Neural cell (in vitro differentiated cells): Measurements from ENCODE around the gene ACR. TPM values are rescaled to one million over a fixed set of nuclear protein-coding genes. Genes with fewer than 3 reads are reported as not detected.

ENCODE experiments used
- H2AFZ ChIP-seq: fragments of 200-600, 300-800 bp; sonication (generic), shearing (Covaris generic); 2 replicates; pipeline ENCODE4 v1.6.0; 2014; ENCODE audit warnings: low read depth, mild to moderate bottlenecking, antibody characterized with exemption, low read length, moderate library complexity
- H3F3A ChIP-seq: fragments of 200-600 bp; shearing (Covaris generic); 2 replicates; pipeline ENCODE4 v1.6.1; 2016; ENCODE audit warnings: mild to moderate bottlenecking, moderate library complexity, mixed read lengths, antibody characterized with exemption, low read length; ENCODE audit not compliant: insufficient read depth, poor library complexity, severe bottlenecking
- H3K27ac ChIP-seq: fragments of 200-600, 300-800 bp; sonication (generic), shearing (Covaris generic); 2 replicates; pipeline ENCODE4 v1.5.1; 2014; ENCODE audit warnings: mild to moderate bottlenecking, low read length, moderate library complexity
- H3K27me3 ChIP-seq: fragments of 300-800, 200-600 bp; sonication (generic), shearing (Covaris generic); 2 replicates; pipeline ENCODE4 v1.6.0; 2014; ENCODE audit warnings: mild to moderate bottlenecking, low read depth, low read length, moderate library complexity; ENCODE audit not compliant: insufficient read depth
- H3K36me3 ChIP-seq: fragments of 300-800, 200-600 bp; sonication (generic), shearing (Covaris generic); 2 replicates; pipeline ENCODE4 v1.5.1; 2014; ENCODE audit warnings: mild to moderate bottlenecking, antibody characterized with exemption, low read length, moderate library complexity; ENCODE audit not compliant: insufficient read depth
- H3K4me2 ChIP-seq: fragments of 300-800, 200-600 bp; sonication (generic), shearing (Covaris generic); 2 replicates; pipeline ENCODE4 v1.6.0; 2014; ENCODE audit warnings: mild to moderate bottlenecking, low read length
- H3K4me3 ChIP-seq: fragments of 300-800, 200-600 bp; sonication (generic), shearing (Covaris generic); 2 replicates; pipeline ENCODE4 v1.5.1; 2014; ENCODE audit warnings: mild to moderate bottlenecking, low read length, moderate library complexity
- H3K79me2 ChIP-seq: fragments of 200-600 bp; shearing (Covaris generic); replicated peaks from 2 replicates; pipeline ENCODE4 v1.6.0; 2014; ENCODE audit warnings: mild to moderate bottlenecking, low read length, moderate library complexity; ENCODE audit not compliant: insufficient read depth
- H3K9ac ChIP-seq: fragments of 300-800, 200-600 bp; sonication (generic), shearing (Covaris generic); 2 replicates; pipeline ENCODE4 v1.6.1; 2016; ENCODE audit warnings: mild to moderate bottlenecking, low read length, mixed read lengths
- H3K9me2 ChIP-seq: fragments of 200-600 bp; shearing (Covaris generic); 2 replicates; pipeline ENCODE4 v1.6.1; 2016; ENCODE audit warnings: mild to moderate bottlenecking, low read length, mixed read lengths; ENCODE audit not compliant: insufficient read depth
- H3K9me3 ChIP-seq: fragments of 200-600, 300-800 bp; sonication (generic), shearing (Covaris generic); 2 replicates; pipeline ENCODE4 v1.6.1; 2016; ENCODE audit warnings: mild to moderate bottlenecking, mixed run types, low read length, moderate library complexity, mixed read lengths
- H4K20me1 ChIP-seq: fragments of 200-600 bp; shearing (Covaris generic); 2 replicates; pipeline ENCODE4 v1.6.1; 2016; ENCODE audit warnings: mild to moderate bottlenecking, mixed run types; ENCODE audit not compliant: insufficient read depth
- EP300 ChIP-seq: fragments of 450-650 bp; conservative IDR thresholded peaks from 2 replicates; pipeline ENCODE4 v1.6.1; 2014; ENCODE audit warnings: antibody characterized with exemption, mild to moderate bottlenecking, moderate library complexity; ENCODE audit not compliant: poor library complexity, severe bottlenecking
- EZH2 ChIP-seq: fragments of 200-600, 300-800 bp; shearing (Covaris generic), sonication (generic); IDR thresholded peaks from 2 replicates; pipeline ENCODE4 v1.6.1; 2014; ENCODE audit warnings: antibody characterized with exemption, low read length, borderline replicate concordance, mild to moderate bottlenecking; ENCODE audit not compliant: insufficient read depth, poor library complexity, severe bottlenecking
- MXI1 ChIP-seq: fragments of 450-650 bp; conservative IDR thresholded peaks from 2 replicates; pipeline ENCODE4 v1.6.1; 2014; ENCODE audit warnings: antibody characterized with exemption, mild to moderate bottlenecking; ENCODE audit not compliant: poor library complexity, severe bottlenecking
- POLR2AphosphoS5 ChIP-seq: IDR thresholded peaks from 2 replicates; pipeline ENCODE4 v1.6.1; 2012
- RAD21 ChIP-seq: fragments of 450-650 bp; conservative IDR thresholded peaks from 2 replicates; pipeline ENCODE4 v1.6.1; 2014; ENCODE audit warnings: antibody characterized with exemption, mild to moderate bottlenecking, moderate library complexity
- SMC3 ChIP-seq: fragments of 450-650 bp; conservative IDR thresholded peaks from 2 replicates; pipeline ENCODE4 v1.6.1; 2014; ENCODE audit warnings: antibody characterized with exemption, mild to moderate bottlenecking, moderate library complexity; ENCODE audit not compliant: poor library complexity
- TAF1 ChIP-seq: IDR thresholded peaks from 2 replicates; pipeline ENCODE4 v1.6.1; 2012; ENCODE audit warnings: low read depth
- polyA plus RNA-seq: library from polyadenylated mRNA; depleted of rRNA; stranded (reverse); fragments of >200 nt; gene quantifications from 2 replicates; pipeline ENCODE4 v1.2.3, GENCODE V29; 2014
- TF ChIP-seq, protein P1 (sequence below): fragments of 450-650 bp; IDR thresholded peaks from 2 replicates; pipeline ENCODE4 v1.5.1; 2014; ENCODE audit warnings: antibody characterized with exemption, mild to moderate bottlenecking, moderate library complexity; ENCODE audit not compliant: poor library complexity, severe bottlenecking
- TF ChIP-seq, protein P2 (sequence below): IDR thresholded peaks from 2 replicates; pipeline ENCODE4 v1.6.1; 2012; ENCODE audit warnings: borderline replicate concordance

The ACR gene
- polyA plus RNA-seq, 1 donor from 2014 or later, result not detected

DNA sequence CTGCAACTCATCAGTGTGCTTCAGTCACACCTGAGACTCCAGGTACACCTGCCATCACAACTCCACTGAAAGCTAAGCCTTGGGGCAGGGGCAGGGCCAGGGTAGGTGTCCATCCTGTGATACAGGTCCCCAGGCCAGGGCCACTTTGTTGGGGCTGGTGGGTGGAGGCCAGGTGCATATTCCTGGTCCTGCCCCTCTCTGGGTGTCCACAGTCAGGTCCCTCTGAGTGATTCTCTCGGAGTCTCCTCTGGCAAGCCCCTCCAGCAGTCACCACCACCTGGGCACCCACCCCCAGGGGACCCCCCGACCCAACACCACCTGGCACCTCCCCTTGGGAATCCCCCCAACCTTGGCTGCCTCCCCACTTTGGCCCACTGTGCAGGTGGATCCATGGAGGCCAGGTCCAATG, 9.5 kb upstream of the ACR start:
- TF ChIP-seq MXI1 (no peak), EZH2 (no peak), RAD21 (no peak), SMC3 (no peak)
- TF ChIP-seq, protein P1, sequence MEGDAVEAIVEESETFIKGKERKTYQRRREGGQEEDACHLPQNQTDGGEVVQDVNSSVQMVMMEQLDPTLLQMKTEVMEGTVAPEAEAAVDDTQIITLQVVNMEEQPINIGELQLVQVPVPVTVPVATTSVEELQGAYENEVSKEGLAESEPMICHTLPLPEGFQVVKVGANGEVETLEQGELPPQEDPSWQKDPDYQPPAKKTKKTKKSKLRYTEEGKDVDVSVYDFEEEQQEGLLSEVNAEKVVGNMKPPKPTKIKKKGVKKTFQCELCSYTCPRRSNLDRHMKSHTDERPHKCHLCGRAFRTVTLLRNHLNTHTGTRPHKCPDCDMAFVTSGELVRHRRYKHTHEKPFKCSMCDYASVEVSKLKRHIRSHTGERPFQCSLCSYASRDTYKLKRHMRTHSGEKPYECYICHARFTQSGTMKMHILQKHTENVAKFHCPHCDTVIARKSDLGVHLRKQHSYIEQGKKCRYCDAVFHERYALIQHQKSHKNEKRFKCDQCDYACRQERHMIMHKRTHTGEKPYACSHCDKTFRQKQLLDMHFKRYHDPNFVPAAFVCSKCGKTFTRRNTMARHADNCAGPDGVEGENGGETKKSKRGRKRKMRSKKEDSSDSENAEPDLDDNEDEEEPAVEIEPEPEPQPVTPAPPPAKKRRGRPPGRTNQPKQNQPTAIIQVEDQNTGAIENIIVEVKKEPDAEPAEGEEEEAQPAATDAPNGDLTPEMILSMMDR, result no peak
- Histone ChIP-seq H4K20me1 (no peaks in the 10 kb centered on the region), H3K4me2 (no peak overlapping the region), H3K9me3 (no peaks in the 10 kb centered on the region), H3K4me3 (no peak overlapping the region), H3K27ac (no peak overlapping the region), H3K9ac (no peak overlapping the region), H3K27me3 (no peaks in the 10 kb centered on the region), H3K36me3 (no peaks in the 10 kb centered on the region), H3K9me2 (no peaks in the 10 kb centered on the region), H3K79me2 (no peaks in the 10 kb centered on the region), H2AFZ (no peak overlapping the region), H3F3A (no peaks in the 10 kb centered on the region)

DNA sequence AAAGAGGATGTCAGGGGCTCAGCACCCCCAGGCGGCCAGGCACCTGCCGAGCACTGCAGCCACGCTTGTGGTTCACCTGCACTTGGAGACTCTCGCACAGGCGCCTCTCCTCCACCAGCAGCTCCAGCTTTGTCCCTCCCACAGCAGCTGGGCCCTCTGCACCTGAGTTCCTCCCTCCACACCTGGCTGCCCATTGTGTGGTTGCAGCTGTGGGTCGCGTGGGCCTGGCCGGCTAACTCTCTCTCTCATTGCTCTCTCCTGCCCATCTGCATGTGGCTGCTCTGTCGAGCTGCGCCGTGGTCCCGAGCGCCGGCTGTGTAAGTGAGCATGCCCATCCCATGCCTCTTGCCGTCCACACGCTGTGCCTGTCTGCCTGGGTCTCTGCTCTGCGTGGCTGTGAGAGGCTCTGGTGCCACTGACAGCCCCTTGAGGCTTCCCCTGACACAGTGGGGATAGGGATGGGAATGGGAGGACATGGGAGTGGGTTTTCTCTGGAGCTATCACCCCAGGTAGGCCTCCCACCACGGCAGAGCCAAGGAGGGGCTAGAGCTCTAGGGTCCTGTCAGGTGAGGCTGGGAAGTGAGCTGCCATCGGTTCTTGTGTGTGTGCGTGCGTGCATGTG, 8.5 kb upstream of the ACR start:
- no peak for TF ChIP-seq POLR2AphosphoS5
- no peak for TF ChIP-seq EP300
- no peaks in the 10 kb centered on the region for H3F3A ChIP-seq
- no peak overlapping the region for H3K4me2 ChIP-seq
- no peak overlapping the region for H3K9ac ChIP-seq
- no peaks in the 10 kb centered on the region for H3K9me2 ChIP-seq
- no peak overlapping the region for H3K27ac ChIP-seq
- H3K27me3 ChIP-seq, result no peaks in the 10 kb centered on the region
- H3K4me3 ChIP-seq, result no peak overlapping the region
- H4K20me1 ChIP-seq, result no peaks in the 10 kb centered on the region
- no peaks in the 10 kb centered on the region for H3K9me3 ChIP-seq
- H2AFZ ChIP-seq, result no peak overlapping the region
- H3K79me2 ChIP-seq, result no peaks in the 10 kb centered on the region
- H3K36me3 ChIP-seq, result no peaks in the 10 kb centered on the region

DNA sequence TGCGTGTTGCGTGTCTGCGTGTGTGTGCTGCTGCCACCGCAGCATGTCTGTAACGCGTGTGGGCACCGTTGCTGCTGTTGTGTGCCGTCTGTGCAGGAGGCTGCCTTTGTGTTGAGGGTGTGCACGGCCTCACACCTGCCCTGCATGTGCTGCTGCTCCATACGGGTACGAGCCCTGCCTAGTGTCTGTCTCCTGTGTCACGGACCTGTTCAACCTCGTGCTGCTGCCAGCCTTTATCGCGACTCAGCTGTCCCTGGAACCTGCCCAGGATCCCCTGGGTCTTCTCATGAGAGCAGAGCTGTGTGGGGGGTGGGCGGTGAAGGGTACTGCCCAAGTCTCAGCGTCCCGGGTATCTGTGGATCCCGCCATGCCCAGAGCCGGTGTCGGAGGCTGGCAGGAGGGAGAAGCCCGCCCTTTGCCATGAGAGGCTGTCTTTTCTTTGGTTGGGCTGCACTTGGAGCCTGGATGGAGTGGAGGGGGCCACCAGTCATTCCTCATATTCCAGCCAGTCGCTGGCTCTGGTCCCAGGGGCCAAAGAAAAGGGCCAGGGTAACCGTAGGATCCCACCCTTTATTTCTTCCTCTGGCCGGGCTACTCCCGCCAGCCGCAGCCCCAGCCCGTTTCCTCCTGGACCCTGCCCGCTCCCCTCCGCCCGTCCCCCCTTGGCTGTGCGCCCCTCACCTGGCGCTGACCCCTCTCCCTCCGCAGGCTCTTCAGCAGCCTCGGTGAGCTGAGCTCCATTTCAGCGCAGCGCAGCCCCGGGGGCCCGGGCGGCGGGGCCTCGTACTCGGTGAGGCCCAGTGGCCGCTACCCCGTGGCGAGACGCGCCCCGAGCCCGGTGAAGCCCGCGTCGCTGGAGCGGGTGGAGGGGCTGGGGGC, 7.8 kb upstream of the ACR start:
- H3K79me2 ChIP-seq, result no peaks in the 10 kb centered on the region
- H2AFZ ChIP-seq, result no peak overlapping the region
- no peaks in the 10 kb centered on the region for H3K36me3 ChIP-seq
- H3K9me2 ChIP-seq, result no peaks in the 10 kb centered on the region
- no peaks in the 10 kb centered on the region for H3K9me3 ChIP-seq
- no peak overlapping the region for H3K27ac ChIP-seq
- H4K20me1 ChIP-seq, result no peaks in the 10 kb centered on the region
- H3K9ac ChIP-seq, result no peak overlapping the region
- no peaks in the 10 kb centered on the region for H3F3A ChIP-seq
- no peaks in the 10 kb centered on the region for H3K27me3 ChIP-seq
- H3K4me2 ChIP-seq, result no peak overlapping the region
- H3K4me3 ChIP-seq, result no peak overlapping the region
- TF ChIP-seq MXI1 (no peak), TAF1 (no peak), RAD21 (no peak), EZH2 (no peak), SMC3 (no peak), EP300 (no peak), POLR2AphosphoS5 (no peak)
- TF ChIP-seq, protein P1, result no peak
- TF ChIP-seq, protein P2, sequence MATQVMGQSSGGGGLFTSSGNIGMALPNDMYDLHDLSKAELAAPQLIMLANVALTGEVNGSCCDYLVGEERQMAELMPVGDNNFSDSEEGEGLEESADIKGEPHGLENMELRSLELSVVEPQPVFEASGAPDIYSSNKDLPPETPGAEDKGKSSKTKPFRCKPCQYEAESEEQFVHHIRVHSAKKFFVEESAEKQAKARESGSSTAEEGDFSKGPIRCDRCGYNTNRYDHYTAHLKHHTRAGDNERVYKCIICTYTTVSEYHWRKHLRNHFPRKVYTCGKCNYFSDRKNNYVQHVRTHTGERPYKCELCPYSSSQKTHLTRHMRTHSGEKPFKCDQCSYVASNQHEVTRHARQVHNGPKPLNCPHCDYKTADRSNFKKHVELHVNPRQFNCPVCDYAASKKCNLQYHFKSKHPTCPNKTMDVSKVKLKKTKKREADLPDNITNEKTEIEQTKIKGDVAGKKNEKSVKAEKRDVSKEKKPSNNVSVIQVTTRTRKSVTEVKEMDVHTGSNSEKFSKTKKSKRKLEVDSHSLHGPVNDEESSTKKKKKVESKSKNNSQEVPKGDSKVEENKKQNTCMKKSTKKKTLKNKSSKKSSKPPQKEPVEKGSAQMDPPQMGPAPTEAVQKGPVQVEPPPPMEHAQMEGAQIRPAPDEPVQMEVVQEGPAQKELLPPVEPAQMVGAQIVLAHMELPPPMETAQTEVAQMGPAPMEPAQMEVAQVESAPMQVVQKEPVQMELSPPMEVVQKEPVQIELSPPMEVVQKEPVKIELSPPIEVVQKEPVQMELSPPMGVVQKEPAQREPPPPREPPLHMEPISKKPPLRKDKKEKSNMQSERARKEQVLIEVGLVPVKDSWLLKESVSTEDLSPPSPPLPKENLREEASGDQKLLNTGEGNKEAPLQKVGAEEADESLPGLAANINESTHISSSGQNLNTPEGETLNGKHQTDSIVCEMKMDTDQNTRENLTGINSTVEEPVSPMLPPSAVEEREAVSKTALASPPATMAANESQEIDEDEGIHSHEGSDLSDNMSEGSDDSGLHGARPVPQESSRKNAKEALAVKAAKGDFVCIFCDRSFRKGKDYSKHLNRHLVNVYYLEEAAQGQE, result no peak
